ENCODE data around the gene ACOT11. TPM values are rescaled to one million over a fixed set of nuclear protein-coding genes. Genes with fewer than 3 reads are reported as not detected.
"Not testable (repeated sequence)": the region's sequence is repeated elsewhere in the genome, so short reads cannot be mapped to it uniquely, and the experiment has no call there.

The ACOT11 gene
- total RNA-seq, 2 donors from 2014 or later, result 43.3 to 82.5 TPM

DNA sequence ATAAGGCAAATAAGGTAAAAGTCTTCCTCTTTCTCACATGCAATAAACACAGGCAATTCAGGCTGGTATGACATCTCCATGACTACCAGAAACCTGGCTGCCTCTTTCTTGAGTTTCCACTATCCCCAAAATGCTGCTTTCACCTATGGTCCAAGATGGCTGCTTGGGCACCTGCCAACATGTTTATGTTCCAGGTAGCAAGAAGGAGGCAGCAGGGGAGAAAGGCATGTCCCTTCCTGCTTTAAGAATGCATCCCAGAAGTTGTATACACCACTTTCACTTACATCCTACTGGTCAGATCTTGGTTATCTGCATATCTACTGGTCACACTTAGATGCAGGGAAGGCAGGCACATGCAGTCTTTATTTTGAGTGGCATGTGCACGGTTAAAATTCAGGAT is 19.4 kb upstream of the ACOT11 start:
- no peaks in the 10 kb centered on the region for H3K36me3 ChIP-seq
- H3K4me3 ChIP-seq, result no peak overlapping the region
- H3K9me3 ChIP-seq, result no peaks in the 10 kb centered on the region
- no peaks in the 10 kb centered on the region for H3K4me1 ChIP-seq
- TF ChIP-seq, protein P1, sequence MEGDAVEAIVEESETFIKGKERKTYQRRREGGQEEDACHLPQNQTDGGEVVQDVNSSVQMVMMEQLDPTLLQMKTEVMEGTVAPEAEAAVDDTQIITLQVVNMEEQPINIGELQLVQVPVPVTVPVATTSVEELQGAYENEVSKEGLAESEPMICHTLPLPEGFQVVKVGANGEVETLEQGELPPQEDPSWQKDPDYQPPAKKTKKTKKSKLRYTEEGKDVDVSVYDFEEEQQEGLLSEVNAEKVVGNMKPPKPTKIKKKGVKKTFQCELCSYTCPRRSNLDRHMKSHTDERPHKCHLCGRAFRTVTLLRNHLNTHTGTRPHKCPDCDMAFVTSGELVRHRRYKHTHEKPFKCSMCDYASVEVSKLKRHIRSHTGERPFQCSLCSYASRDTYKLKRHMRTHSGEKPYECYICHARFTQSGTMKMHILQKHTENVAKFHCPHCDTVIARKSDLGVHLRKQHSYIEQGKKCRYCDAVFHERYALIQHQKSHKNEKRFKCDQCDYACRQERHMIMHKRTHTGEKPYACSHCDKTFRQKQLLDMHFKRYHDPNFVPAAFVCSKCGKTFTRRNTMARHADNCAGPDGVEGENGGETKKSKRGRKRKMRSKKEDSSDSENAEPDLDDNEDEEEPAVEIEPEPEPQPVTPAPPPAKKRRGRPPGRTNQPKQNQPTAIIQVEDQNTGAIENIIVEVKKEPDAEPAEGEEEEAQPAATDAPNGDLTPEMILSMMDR (IDR thresholded peaks at IDR 0.05), result no peak
- H3K27ac ChIP-seq, result no peak overlapping the region
- no peaks in the 10 kb centered on the region for H3K27me3 ChIP-seq
- intact Hi-C loops (cut with DNase I), result no loop called here
- DNase-seq, result no peak
- no peak overlapping the region for H3K9ac ChIP-seq (ENCODE audit: low read depth in 2 of 2, low read length in 2 of 2)

DNA sequence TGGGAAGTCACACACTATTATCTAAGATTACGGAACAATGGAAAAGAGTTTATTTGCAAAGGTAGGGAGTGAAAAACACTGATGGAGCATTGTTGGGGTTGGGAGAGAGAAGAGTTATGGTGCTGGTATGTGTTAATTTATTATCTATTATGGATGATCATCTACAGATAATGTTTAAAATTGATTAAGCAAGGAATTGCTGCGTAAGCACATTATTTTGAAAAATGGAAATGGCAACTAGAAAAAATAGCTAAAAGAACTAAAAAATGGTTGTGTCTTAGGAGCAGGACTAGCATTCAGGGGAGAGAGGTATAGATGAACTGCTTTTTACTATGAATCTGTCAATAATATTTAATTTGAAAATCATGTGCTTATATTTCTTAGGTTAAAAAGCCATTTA is 16.0 kb upstream of the ACOT11 start:
- H3K4me3 ChIP-seq, result no peak overlapping the region
- intact Hi-C loops (cut with DNase I), result no loop called here
- H3K27ac ChIP-seq, result no peak overlapping the region
- TF ChIP-seq, protein P1 (IDR thresholded peaks at IDR 0.05), result no peak
- no peaks in the 10 kb centered on the region for H3K9me3 ChIP-seq
- H3K4me1 ChIP-seq, result no peaks in the 10 kb centered on the region
- no peak for DNase-seq
- H3K36me3 ChIP-seq, result no peaks in the 10 kb centered on the region
- H3K9ac ChIP-seq (ENCODE audit: low read depth in 2 of 2, low read length in 2 of 2), result no peak overlapping the region
- no peaks in the 10 kb centered on the region for H3K27me3 ChIP-seq

DNA sequence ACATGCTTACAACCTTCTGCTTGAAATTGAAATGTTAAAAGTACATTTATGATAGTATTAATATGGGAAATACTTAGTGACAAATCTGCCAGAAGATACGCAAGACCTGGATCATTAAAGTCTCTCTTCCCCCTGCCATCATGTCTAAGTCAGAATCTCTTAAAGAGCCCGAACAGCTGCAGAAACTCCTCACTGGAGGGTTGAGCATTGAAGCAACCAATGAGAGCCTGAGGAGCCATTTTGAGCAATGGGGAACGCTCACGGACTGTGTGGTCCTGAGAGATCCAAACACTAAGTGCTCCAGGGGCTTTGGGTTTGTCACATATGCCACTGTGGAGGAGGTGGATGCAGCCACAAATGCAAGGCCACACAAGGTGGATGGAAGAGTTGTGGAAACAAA is 11.4 kb upstream of the ACOT11 start:
- DNase-seq; H3K27me3 ChIP-seq; H3K36me3 ChIP-seq; H3K4me1 ChIP-seq; H3K4me3 ChIP-seq; H3K9me3 ChIP-seq; intact Hi-C loops (cut with DNase I); H3K9ac ChIP-seq (ENCODE audit: low read depth in 2 of 2, low read length in 2 of 2); H3K27ac ChIP-seq: not testable (repeated sequence)

DNA sequence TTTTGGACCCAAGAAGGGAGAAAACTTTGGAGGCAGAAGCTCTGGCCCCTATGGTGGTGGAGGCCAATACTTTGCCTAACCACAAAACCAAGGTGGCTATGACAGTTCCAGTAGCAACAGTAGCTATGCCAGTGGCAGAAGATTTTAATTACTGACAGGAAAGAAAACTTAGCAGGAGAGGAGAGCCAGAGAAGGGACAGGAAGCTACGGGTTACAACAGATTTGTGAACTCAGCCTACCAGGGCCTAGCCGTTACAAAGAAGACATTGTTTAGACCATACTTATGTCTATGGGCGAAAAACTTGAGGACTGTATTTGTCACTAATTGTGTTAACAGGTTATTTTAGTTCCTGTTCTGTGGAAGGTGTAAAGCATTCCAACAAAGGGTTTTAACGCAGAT is 10.4 kb upstream of the ACOT11 start:
- no peaks in the 10 kb centered on the region for H3K4me1 ChIP-seq
- no peak overlapping the region for H3K27ac ChIP-seq

DNA sequence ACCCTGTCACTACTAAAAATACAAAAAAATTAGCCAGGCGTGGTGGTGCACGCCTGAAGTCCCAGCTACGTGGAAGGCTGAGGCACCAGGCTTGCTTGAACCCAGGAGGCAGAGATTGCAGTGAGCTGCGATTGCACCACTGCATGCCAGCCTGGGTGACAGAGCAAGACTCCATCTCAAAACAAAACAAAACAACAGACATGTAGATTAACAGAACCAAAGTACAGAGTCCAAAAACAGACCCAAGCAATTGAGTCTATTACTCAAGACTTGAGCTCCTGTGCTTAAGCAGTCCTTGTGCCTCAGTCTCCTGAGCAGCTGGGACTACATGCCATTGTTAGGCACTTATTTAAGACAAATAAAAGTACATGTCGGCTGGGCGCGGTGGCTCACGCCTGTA is 9.5 kb upstream of the ACOT11 start:
- Histone ChIP-seq H3K9ac (ENCODE audit: low read depth in 2 of 2, low read length in 2 of 2) (no peak overlapping the region), H3K36me3 (no peaks in the 10 kb centered on the region), H3K27ac (no peak overlapping the region), H3K4me1 (no peaks in the 10 kb centered on the region), H3K4me3 (no peak overlapping the region), H3K27me3 (no peaks in the 10 kb centered on the region), H3K9me3 (no peaks in the 10 kb centered on the region)
- no peak for DNase-seq
- TF ChIP-seq, protein P1 (IDR thresholded peaks at IDR 0.05), result no peak
- intact Hi-C loops (cut with DNase I), result no loop called here

More for the DNA sequence above, 10.4 kb upstream of the ACOT11 start:
- TF ChIP-seq, protein P1 (IDR thresholded peaks at IDR 0.05), result no peak
- H3K36me3 ChIP-seq, result no peaks in the 10 kb centered on the region
- H3K9ac ChIP-seq (ENCODE audit: low read depth in 2 of 2, low read length in 2 of 2), result no peak overlapping the region
- intact Hi-C loops (cut with DNase I), result no loop called here
- H3K9me3 ChIP-seq, result no peaks in the 10 kb centered on the region
- no peak overlapping the region for H3K4me3 ChIP-seq
- H3K27me3 ChIP-seq, result no peaks in the 10 kb centered on the region
- DNase-seq, result no peak

DNA sequence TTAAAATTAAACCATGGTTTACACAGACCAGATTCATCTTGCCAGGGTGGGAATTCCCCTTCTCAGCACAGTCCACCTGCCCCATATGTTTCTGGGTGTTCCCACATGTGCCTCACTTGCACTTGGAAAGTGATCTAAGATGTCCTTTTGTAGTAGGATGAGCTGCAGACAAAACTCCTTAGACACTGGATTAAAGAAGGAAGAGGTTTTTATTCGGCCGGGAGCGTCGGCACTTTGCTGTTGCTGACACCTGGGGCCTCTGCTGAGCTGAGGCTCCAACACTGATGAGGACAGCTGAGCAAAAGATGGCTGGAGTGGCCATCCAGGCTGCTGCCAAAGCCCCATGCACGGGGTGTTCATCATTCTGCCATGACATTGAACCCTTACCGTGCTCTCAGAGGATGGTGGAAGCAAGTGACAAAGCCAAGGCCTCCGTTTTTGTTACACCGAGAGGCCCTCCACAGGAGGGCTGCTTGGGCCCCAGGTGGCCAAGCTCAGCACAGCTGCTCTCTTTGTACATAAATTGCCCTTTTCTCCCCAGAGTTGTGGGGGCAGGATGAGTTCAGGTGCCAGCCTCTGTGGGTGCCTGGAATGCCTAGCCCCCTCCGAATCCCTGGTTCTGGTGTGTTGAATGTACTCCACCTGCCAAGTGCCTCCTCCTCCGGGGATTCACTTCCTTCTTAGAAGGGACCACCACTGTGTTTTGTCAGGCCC is 7.3 kb upstream of the ACOT11 start:
- DNase-seq, result no peak
- Histone ChIP-seq H3K9me3 (no peaks in the 10 kb centered on the region), H3K4me1 (no peaks in the 10 kb centered on the region), H3K27ac (no peak overlapping the region), H3K36me3 (no peaks in the 10 kb centered on the region), H3K27me3 (no peaks in the 10 kb centered on the region), H3K4me3 (no peak overlapping the region), H3K9ac (ENCODE audit: low read depth in 2 of 2, low read length in 2 of 2) (no peak overlapping the region)
- intact Hi-C loops (cut with DNase I), result no loop called here
- TF ChIP-seq, protein P1 (IDR thresholded peaks at IDR 0.05), result no peak
